ENCODE data around the gene CLEC5A.

CLEC5A gene

GRCh38 chr7:141916099-141916498, 30.7 kb downstream of the CLEC5A start, which contains the start of gene OR9A4:
Gene OR9A4 (plus strand): TSS chr7:141916399. CDS start chr7:141918876, 2,477 bp downstream.
- POLR2A ChIA-PET, result no interaction called here
- CTCF ChIA-PET, result interaction anchor here (0.7 kb wide), 1 partner anchor 12 kb away, joined by 4 read pairs; no protein-coding TSS in a partner anchor
- Histone ChIP-seq H3K9me3 (ENCODE audit: control insufficient read depth, insufficient read depth, low read depth, low read length) (no peaks in the 10 kb centered on the region), H3K36me3 (ENCODE audit: control insufficient read depth in 2 of 2, insufficient read depth in 1 of 2, low read length in 2 of 2) (no peaks in the 10 kb centered on the region), H3K4me3 (ENCODE audit: low read depth, low read length) (no peak within 1 kb of the TSS), H3K4me1 (ENCODE audit: control insufficient read depth, insufficient read depth, low read length) (no peaks in the 10 kb centered on the region), H3K27ac (ENCODE audit: extremely low read depth, low read depth, low read length) (no peak within 1 kb of the TSS)
- TF ChIP-seq ZNF677 (tag by site-specific recombination; IDR thresholded peaks at IDR 0.05) (no peak), ZNF311 (tag by site-specific recombination; IDR thresholded peaks at IDR 0.05; ENCODE audit: borderline replicate concordance) (no peak), ZNF266 (tag by site-specific recombination; IDR thresholded peaks at IDR 0.05; ENCODE audit: low read depth) (no peak), KLF8 (tag by site-specific recombination; IDR thresholded peaks at IDR 0.05) (no peak), ZNF555 (tag by site-specific recombination; conservative IDR thresholded peaks at IDR 0.05) (no peak), GLI4 (tag by site-specific recombination; IDR thresholded peaks at IDR 0.05) (no peak), ZNF791 (tag by site-specific recombination; IDR thresholded peaks at IDR 0.05) (no peak), EGR2 (tag by site-specific recombination; IDR thresholded peaks at IDR 0.05; ENCODE audit: low read depth) (no peak), ZFP41 (tag by site-specific recombination; IDR thresholded peaks at IDR 0.05; ENCODE audit: borderline replicate concordance) (no peak), ZNF184 (tag by site-specific recombination; IDR thresholded peaks at IDR 0.05) (no peak), WT1 (tag by site-specific recombination; IDR thresholded peaks at IDR 0.05) (no peak), ZNF16 (tag by site-specific recombination; IDR thresholded peaks at IDR 0.05; ENCODE audit: low read depth) (no peak), ZBTB26 (tag by site-specific recombination; optimal IDR thresholded peaks at IDR 0.05) (no peak), ZNF280D (tag by site-specific recombination; IDR thresholded peaks at IDR 0.05) (no peak), ZNF391 (tag by site-specific recombination; IDR thresholded peaks at IDR 0.05; ENCODE audit: borderline replicate concordance, low read depth) (no peak), ZNF596 (tag by site-specific recombination; IDR thresholded peaks at IDR 0.05) (no peak), ZNF423 (tag by site-specific recombination; IDR thresholded peaks at IDR 0.05) (no peak)
- TF ChIP-seq, protein P1, sequence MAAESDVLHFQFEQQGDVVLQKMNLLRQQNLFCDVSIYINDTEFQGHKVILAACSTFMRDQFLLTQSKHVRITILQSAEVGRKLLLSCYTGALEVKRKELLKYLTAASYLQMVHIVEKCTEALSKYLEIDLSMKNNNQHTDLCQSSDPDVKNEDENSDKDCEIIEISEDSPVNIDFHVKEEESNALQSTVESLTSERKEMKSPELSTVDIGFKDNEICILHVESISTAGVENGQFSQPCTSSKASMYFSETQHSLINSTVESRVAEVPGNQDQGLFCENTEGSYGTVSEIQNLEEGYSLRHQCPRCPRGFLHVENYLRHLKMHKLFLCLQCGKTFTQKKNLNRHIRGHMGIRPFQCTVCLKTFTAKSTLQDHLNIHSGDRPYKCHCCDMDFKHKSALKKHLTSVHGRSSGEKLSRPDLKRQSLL (tag by site-specific recombination; IDR thresholded peaks at IDR 0.05), result no peak
- TF ChIP-seq, protein P2, sequence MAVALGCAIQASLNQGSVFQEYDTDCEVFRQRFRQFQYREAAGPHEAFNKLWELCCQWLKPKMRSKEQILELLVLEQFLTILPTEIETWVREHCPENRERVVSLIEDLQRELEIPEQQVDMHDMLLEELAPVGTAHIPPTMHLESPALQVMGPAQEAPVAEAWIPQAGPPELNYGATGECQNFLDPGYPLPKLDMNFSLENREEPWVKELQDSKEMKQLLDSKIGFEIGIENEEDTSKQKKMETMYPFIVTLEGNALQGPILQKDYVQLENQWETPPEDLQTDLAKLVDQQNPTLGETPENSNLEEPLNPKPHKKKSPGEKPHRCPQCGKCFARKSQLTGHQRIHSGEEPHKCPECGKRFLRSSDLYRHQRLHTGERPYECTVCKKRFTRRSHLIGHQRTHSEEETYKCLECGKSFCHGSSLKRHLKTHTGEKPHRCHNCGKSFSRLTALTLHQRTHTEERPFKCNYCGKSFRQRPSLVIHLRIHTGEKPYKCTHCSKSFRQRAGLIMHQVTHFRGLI (tag by site-specific recombination; IDR thresholded peaks at IDR 0.05), result no peak
- TF ChIP-seq, protein P3, sequence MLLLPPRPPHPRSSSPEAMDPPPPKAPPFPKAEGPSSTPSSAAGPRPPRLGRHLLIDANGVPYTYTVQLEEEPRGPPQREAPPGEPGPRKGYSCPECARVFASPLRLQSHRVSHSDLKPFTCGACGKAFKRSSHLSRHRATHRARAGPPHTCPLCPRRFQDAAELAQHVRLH (tag by site-specific recombination; IDR thresholded peaks at IDR 0.05), result no peak

Data from HEK293 (cell line).